GM12873 (cell line): Measurements from ENCODE around the gene EVI2A.

Experiments
- CTCF ChIP-seq: IDR thresholded peaks from 2 replicates; pipeline ENCODE4 v1.5.1; 2012; ENCODE audit warnings: low read depth, mild to moderate bottlenecking, moderate library complexity, low read length, control low read depth; ENCODE audit not compliant: insufficient read depth; ENCODE audit errors: missing control alignments

EVI2A gene

GRCh38 chr17:31310886-31311285, 10.5 kb downstream of the EVI2A start:
- TF ChIP-seq CTCF: no peak

DNA sequence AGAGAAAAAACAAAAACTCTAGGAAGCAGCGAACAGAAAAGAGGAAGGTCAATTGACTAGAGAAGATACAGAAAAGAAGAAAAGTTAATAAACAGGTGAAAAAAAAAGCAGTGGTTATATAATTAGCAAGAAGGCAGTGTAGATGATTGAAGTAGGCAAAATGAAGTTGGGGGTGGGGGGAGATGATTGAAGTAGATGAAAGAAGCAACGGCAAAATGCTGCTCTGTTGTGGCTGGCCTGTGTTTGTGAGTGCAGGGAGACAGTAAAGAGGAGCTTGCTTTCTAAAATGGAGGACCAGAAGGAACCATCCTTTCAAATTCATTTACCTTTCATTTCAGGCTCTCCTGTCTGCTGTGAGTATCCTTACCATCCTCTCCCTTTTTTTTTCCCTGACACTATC, 11.2 kb downstream of the EVI2A start:
- TF ChIP-seq CTCF: no peak

GRCh38 chr17:31309556-31309955, 11.9 kb downstream of the EVI2A start:
- TF ChIP-seq CTCF: no peak

DNA sequence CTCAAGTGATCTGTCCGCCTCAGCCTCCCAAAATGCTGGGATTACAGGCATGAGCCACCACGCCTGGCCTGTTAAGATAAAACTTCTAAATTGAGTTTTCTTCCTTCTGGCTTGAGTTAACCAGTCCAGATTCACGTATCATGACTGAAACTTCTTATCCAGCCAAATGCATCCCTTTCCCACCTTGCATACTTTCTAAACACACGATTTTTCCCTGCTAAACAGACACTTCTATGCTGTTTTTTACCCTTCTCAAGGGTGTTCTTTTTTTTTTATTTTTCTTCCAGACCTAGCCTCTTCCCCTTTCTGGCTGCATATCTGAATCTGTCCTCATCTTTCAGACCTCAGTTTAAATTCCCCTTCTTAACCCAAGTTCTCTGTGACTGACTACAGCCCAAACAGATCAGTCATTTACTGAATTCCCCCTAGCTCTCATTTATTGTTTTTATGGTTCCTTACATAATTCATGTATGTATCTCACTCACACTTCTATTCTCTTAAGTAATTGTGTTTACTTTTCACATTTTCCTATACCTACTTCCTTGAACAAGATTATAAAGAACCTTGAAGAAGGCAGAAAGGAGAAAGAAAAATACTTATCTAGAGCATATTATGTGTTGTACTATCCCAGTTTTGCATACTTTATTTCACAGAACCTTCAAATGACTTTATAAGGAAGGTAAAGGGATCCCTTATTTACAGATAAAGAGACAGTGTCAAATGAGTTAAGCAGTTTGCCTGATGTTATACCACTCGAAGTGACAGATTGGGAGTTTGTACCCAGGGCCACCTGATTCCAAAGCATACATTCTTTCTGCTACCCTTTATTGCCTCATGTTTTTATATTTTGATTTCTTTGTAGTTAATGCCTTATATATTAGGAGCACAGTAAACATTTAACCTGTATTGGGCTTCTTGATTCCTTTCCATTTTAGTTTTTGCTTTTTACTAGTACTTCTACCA, 12.8 kb downstream of the EVI2A start:
- no peak for TF ChIP-seq CTCF

GRCh38 chr17:31307640-31308039, 13.8 kb downstream of the EVI2A start:
- no peak for TF ChIP-seq CTCF

DNA sequence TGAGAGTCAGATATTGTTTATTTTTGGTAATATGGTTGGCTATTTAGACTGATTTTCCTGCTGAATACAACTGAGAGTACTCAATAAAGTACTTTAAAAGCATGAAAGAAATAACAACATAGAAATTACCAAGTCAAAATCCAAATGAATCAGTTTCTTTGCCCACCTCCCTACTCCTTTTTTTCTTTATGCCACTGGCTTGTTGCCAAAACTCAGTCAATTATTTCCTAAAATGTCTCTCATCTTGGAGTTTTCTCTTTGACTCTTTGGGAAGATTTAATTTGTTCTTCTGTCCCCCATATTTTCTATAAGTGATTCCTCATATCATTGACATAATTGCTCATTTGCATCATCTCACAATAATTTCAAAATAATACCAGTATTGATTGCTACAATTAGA, 21.8 kb downstream of the EVI2A start:
- no peak for TF ChIP-seq CTCF

GRCh38 chr17:31297090-31297489, 24.3 kb downstream of the EVI2A start, which contains the start of gene OMG:
Gene OMG, minus strand, starts transcription at chr17:31297239. Its CDS starts 908 bp downstream, at chr17:31296331.
- no peak for TF ChIP-seq CTCF
